Suprapubic skin (tissue), 4 donors: ENCODE results near the gene YJU2. TPM values are rescaled to one million over a fixed set of nuclear protein-coding genes. Genes with fewer than 3 reads are reported as not detected.

ENCODE experiments used
- DNase-seq, 2 donors: peaks; one replicate each; pipeline ENCODE4 v3.0.0-alpha.2; 2019; ENCODE audit warnings: low spot score in 2 of 2
- H3K27ac ChIP-seq: fragments of 200-600 bp; sonication (generic); one replicate; pipeline ENCODE4 v1.5.1; 2019
- H3K27me3 ChIP-seq: fragments of 200-600 bp; sonication (generic); one replicate; pipeline ENCODE4 v1.5.1; 2019
- H3K36me3 ChIP-seq: fragments of 200-600 bp; sonication (generic); one replicate; pipeline ENCODE4 v1.5.1; 2019
- H3K4me1 ChIP-seq: fragments of 200-600 bp; sonication (generic); one replicate; pipeline ENCODE4 v1.5.1; 2019
- H3K4me3 ChIP-seq: fragments of 200-600 bp; sonication (generic); one replicate; pipeline ENCODE4 v1.5.1; 2019; ENCODE audit warnings: mild to moderate bottlenecking
- H3K9me3 ChIP-seq: fragments of 200-600 bp; sonication (generic); one replicate; pipeline ENCODE4 v1.5.1; 2019
- EP300 ChIP-seq: sonication (generic); formaldehyde crosslinking; IDR thresholded peaks from one replicate; pipeline ENCODE4 v1.6.1; 2017; ENCODE audit warnings: antibody characterized with exemption
- POLR2A ChIP-seq, 2 donors: fragments of 450-650 bp; IDR thresholded peaks; one replicate each; pipeline ENCODE4 v1.6.1; 2017; ENCODE audit warnings: antibody characterized with exemption in 2 of 2, mild to moderate bottlenecking in 2 of 2, moderate library complexity in 2 of 2
- POLR2AphosphoS5 ChIP-seq, 3 donors: sonication (generic); formaldehyde crosslinking; IDR thresholded peaks; one replicate each; pipeline ENCODE4 v1.6.1; 2017; ENCODE audit warnings: antibody characterized with exemption in 3 of 3
- WGBS: methylation state at CpG from one replicate; pipeline ENCODE4 v1.1.5; 2018; 5-methylcytosine and 5-hydroxymethylcytosine counted together
- total RNA-seq, 4 donors: library from RNA; depleted of rRNA; stranded (reverse); fragments of >200 nt; gene quantifications; one replicate each; pipeline ENCODE4 v1.1.0, GENCODE V29; 2016
- TF ChIP-seq, protein P1 (sequence below), 2 donors: fragments of 200-600 bp in 1 of 2; fragments of 450-650 bp in 1 of 2; sonication (generic) in 1 of 2; IDR thresholded peaks; one replicate each; pipeline ENCODE4 v1.5.1; 2016 to 2019; ENCODE audit warnings: antibody characterized with exemption in 2 of 2, mild to moderate bottlenecking in 1 of 2, moderate library complexity in 1 of 2

YJU2 gene
- total RNA-seq, 4 donors from 2014 or later: 23.3 to 34.3 (median 26.9) TPM

DNA sequence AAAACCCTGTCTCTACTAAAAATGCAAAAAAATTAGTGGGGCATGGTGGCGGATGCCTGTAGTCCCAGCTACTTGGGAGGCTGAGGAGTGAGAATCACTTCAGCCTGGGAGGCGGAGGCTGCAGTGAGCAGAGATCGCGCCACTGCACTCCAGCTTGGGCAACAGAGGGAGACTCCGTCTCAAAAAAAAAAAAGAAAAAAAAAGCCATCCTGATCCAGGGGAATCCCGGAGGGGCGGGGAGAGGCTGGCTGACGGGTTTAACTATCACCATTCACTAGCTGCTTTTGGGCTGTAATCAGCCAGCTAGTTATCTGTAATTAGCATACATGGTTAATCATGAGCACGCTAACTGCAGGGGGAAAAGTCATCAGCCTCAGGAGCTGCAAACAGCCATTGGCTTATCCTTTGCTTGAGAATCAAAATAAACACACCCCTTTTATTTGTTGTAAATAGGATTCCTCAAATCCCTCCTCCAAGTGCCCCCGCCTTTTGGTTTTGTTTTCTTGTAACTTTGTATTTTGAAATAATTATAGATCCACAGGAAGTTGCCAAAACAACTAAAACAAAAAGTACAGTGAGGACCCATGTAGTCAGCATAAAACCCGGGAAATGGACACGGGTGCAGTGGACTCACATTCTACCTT, 67.1 kb downstream of the YJU2 start:
- H3K4me1 ChIP-seq: peaks cover 7% of the 10 kb centered on the region
- TF ChIP-seq POLR2A (IDR thresholded peaks at IDR 0.05): no peak
- TF ChIP-seq, protein P1, sequence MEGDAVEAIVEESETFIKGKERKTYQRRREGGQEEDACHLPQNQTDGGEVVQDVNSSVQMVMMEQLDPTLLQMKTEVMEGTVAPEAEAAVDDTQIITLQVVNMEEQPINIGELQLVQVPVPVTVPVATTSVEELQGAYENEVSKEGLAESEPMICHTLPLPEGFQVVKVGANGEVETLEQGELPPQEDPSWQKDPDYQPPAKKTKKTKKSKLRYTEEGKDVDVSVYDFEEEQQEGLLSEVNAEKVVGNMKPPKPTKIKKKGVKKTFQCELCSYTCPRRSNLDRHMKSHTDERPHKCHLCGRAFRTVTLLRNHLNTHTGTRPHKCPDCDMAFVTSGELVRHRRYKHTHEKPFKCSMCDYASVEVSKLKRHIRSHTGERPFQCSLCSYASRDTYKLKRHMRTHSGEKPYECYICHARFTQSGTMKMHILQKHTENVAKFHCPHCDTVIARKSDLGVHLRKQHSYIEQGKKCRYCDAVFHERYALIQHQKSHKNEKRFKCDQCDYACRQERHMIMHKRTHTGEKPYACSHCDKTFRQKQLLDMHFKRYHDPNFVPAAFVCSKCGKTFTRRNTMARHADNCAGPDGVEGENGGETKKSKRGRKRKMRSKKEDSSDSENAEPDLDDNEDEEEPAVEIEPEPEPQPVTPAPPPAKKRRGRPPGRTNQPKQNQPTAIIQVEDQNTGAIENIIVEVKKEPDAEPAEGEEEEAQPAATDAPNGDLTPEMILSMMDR (IDR thresholded peaks at IDR 0.05): no peak
- TF ChIP-seq EP300: no peak
- no peak for TF ChIP-seq POLR2AphosphoS5 (IDR thresholded peaks at IDR 0.05)
- H3K36me3 ChIP-seq: no peaks in the 10 kb centered on the region
- WGBS: 28% methylated on average over 12 of the region's 12 CpGs
- no peak overlapping the region for H3K4me3 ChIP-seq
- no peak overlapping the region for H3K27ac ChIP-seq
- DNase-seq: no peak
- no peaks in the 10 kb centered on the region for H3K9me3 ChIP-seq
- no peaks in the 10 kb centered on the region for H3K27me3 ChIP-seq

DNA sequence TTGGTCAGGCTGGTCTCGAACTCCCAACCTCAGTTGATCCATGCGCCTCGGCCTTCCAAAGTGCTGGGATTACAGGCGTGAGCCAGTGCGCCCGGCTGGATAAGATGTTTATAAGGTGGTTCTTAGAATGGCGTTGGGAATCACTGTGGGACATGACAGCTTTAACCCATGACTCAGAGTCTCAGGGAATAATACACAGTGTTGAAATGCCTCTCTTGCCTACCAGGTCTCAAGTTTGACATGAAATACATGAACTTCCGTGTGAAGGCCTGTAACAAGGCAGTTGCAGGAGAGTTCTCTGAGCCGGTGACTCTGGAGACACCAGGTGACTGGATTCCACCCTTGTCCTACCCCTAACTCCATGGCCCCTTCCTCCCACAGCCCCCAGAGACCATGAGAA, 70.1 kb downstream of the YJU2 start:
- Histone ChIP-seq H3K9me3 (no peaks in the 10 kb centered on the region), H3K4me1 (peaks cover 7% of the 10 kb centered on the region), H3K4me3 (no peak overlapping the region), H3K27ac (no peak overlapping the region), H3K27me3 (no peaks in the 10 kb centered on the region), H3K36me3 (no peaks in the 10 kb centered on the region)
- 85% methylated on average over 7 of the region's 9 CpGs for WGBS
- TF ChIP-seq EP300 (no peak), POLR2A (IDR thresholded peaks at IDR 0.05) (no peak), POLR2AphosphoS5 (IDR thresholded peaks at IDR 0.05) (no peak)
- TF ChIP-seq, protein P1 (IDR thresholded peaks at IDR 0.05): no peak
- no peak for DNase-seq

DNA sequence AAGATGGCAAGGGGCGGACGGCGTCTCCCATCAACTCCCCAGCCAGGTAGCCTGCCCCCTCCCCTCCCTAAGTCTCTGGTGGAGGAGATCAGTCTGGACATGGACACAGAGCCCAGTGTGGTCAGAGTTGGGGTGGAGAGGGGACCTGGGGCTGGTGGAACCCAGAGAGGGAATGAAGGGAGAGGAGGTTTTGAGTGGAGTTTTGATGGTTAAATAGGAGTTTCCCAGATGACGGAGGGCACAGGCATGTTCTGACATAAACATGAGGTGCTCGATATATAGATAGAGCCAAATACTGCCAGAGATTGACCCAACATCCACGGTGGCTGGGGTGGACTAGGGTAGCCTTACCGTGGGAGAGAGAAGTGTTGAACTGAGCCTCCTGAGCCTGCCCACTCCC, 71.6 kb downstream of the YJU2 start:
- H3K27me3 ChIP-seq: no peaks in the 10 kb centered on the region
- H3K4me1 ChIP-seq: peaks cover 7% of the 10 kb centered on the region
- TF ChIP-seq, protein P1 (IDR thresholded peaks at IDR 0.05): no peak
- TF ChIP-seq POLR2AphosphoS5 (IDR thresholded peaks at IDR 0.05): no peak
- no peak for TF ChIP-seq POLR2A (IDR thresholded peaks at IDR 0.05)
- no peak for TF ChIP-seq EP300
- no peak overlapping the region for H3K4me3 ChIP-seq
- WGBS: 90% methylated on average over 7 of the region's 7 CpGs
- no peak overlapping the region for H3K27ac ChIP-seq
- H3K36me3 ChIP-seq: no peaks in the 10 kb centered on the region
- no peak for DNase-seq
- no peaks in the 10 kb centered on the region for H3K9me3 ChIP-seq

Other genes starting within 250 kb of the YJU2 start
- gene PIAS4, start 239.3 kb upstream of the YJU2 start, total RNA-seq: 10 to 100 TPM; 17.1 to 28.7 (median 22.6) TPM
- gene ZBTB7A, start 180.2 kb upstream of the YJU2 start, total RNA-seq: 10 to 100 TPM; 60.3 to 94.2 (median 77.4) TPM
- 100 to 1,000 TPM in 1 of 4 donors, 10 to 100 TPM in 3; 88.0 to 103 (median 95.0) TPM for gene MAP2K2, start 123.0 kb upstream of the YJU2 start, total RNA-seq
- under 1 TPM in 1 of 4 donors, not detected in 3; 0.64 TPM for gene CREB3L3, start 93.4 kb upstream of the YJU2 start, total RNA-seq
- 10 to 100 TPM; 28.1 to 45.7 (median 31.8) TPM for gene SIRT6, start 64.5 kb upstream of the YJU2 start, total RNA-seq
- under 1 TPM; 0.44 to 0.87 (median 0.54) TPM for gene ANKRD24, start 64.4 kb upstream of the YJU2 start, total RNA-seq
- gene EBI3, start 17.6 kb upstream of the YJU2 start, total RNA-seq: under 1 TPM in 3 of 4 donors, not detected in 1; 0.57 to 0.89 (median 0.57) TPM
- gene SHD, start 32.2 kb downstream of the YJU2 start, total RNA-seq: not detected
- gene TMIGD2, start 55.3 kb downstream of the YJU2 start, total RNA-seq: not detected
- not detected for gene FSD1, start 57.5 kb downstream of the YJU2 start, total RNA-seq
- 10 to 100 TPM; 67.0 to 93.1 (median 87.2) TPM for gene STAP2, start 91.7 kb downstream of the YJU2 start, total RNA-seq
- gene MPND, start 96.5 kb downstream of the YJU2 start, total RNA-seq: 1 to 10 TPM; 6.5 to 9.5 (median 8.9) TPM
- 100 to 1,000 TPM in 1 of 4 donors, 10 to 100 TPM in 3; 67.0 to 103 (median 81.0) TPM for gene SH3GL1, start 153.5 kb downstream of the YJU2 start, total RNA-seq
- 10 to 100 TPM in 2 of 4 donors, 1 to 10 TPM in 2; 8.5 to 20.4 (median 11.4) TPM for gene CHAF1A, start 155.6 kb downstream of the YJU2 start, total RNA-seq
- gene UBXN6, start 210.7 kb downstream of the YJU2 start, total RNA-seq: 100 to 1,000 TPM; 108 to 257 (median 167) TPM
- 10 to 100 TPM; 23.0 to 27.4 (median 23.4) TPM for gene HDGFL2, start 225.2 kb downstream of the YJU2 start, total RNA-seq